ENCODE measurements around the gene UPF3A.

DNA sequence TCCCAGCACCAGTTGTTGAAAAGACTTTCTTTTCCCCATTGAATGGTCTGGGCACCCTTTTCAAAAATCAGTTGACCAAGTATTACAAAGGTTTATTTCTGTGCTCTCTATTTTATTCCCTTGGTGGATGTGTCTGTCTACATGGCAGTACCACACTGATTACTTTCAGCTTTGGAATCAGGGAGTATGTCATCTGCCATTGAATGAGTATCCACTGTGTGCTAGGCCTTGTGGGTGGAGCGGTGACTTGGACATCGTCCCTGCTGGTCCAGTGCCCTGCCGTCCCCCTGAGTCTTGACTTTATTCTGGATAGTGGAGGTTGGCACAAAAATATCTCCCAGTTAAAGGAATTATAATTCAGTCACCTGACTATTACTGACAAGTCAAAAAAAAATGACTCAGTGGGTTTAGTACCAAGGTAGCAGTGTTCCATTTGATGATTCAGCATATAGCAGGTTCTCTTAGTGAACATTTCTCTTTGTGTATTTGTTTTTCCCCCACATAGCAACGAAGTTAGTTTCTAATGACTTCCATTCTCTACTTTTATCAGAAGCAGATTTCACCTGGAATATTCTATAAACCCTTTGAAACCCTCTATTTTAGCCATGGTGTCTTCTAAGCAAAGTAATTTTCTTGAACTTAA lies 3.9 kb downstream of the UPF3A start:
- TF ChIP-seq, protein P1, sequence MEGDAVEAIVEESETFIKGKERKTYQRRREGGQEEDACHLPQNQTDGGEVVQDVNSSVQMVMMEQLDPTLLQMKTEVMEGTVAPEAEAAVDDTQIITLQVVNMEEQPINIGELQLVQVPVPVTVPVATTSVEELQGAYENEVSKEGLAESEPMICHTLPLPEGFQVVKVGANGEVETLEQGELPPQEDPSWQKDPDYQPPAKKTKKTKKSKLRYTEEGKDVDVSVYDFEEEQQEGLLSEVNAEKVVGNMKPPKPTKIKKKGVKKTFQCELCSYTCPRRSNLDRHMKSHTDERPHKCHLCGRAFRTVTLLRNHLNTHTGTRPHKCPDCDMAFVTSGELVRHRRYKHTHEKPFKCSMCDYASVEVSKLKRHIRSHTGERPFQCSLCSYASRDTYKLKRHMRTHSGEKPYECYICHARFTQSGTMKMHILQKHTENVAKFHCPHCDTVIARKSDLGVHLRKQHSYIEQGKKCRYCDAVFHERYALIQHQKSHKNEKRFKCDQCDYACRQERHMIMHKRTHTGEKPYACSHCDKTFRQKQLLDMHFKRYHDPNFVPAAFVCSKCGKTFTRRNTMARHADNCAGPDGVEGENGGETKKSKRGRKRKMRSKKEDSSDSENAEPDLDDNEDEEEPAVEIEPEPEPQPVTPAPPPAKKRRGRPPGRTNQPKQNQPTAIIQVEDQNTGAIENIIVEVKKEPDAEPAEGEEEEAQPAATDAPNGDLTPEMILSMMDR (IDR thresholded peaks at IDR 0.05), result no peak
- no peak for TF ChIP-seq POLR2A (IDR thresholded peaks at IDR 0.05)

Data from right lobe of liver (tissue), 4 donors.